Measurements from ENCODE around the gene PSME1.
A peak's percentile ranks its signal among the peaks of the same experiment; 100 is the strongest.

The PSME1 gene

GRCh38 chr14:24185026-24185425 is 49.0 kb downstream of the PSME1 start:
- H3K27ac ChIP-seq: no peak overlapping the region
- no peak for TF ChIP-seq ZFX (IDR thresholded peaks at IDR 0.05; ENCODE audit: borderline replicate concordance)
- TF ChIP-seq, protein P1, sequence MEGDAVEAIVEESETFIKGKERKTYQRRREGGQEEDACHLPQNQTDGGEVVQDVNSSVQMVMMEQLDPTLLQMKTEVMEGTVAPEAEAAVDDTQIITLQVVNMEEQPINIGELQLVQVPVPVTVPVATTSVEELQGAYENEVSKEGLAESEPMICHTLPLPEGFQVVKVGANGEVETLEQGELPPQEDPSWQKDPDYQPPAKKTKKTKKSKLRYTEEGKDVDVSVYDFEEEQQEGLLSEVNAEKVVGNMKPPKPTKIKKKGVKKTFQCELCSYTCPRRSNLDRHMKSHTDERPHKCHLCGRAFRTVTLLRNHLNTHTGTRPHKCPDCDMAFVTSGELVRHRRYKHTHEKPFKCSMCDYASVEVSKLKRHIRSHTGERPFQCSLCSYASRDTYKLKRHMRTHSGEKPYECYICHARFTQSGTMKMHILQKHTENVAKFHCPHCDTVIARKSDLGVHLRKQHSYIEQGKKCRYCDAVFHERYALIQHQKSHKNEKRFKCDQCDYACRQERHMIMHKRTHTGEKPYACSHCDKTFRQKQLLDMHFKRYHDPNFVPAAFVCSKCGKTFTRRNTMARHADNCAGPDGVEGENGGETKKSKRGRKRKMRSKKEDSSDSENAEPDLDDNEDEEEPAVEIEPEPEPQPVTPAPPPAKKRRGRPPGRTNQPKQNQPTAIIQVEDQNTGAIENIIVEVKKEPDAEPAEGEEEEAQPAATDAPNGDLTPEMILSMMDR (IDR thresholded peaks at IDR 0.05): no peak

- TF ChIP-seq, protein P1 (IDR thresholded peaks at IDR 0.05): no peak
- TF ChIP-seq ZFX (IDR thresholded peaks at IDR 0.05; ENCODE audit: borderline replicate concordance): no peak
These were observed 49.7 kb downstream of the PSME1 start for GRCh38 chr14:24185741-24186140.

GRCh38 chr14:24186831-24187538 is 51.0 kb downstream of the PSME1 start:
- no peak overlapping the region for H3K27ac ChIP-seq
- TF ChIP-seq, protein P1 (IDR thresholded peaks at IDR 0.05): no peak
- no peak for TF ChIP-seq ZFX (IDR thresholded peaks at IDR 0.05; ENCODE audit: borderline replicate concordance)

More at GRCh38 chr14:24185741-24186140, 49.7 kb downstream of the PSME1 start:
- H3K27ac ChIP-seq: no peak overlapping the region

- TF ChIP-seq, protein P1 (IDR thresholded peaks at IDR 0.05): no peak
- TF ChIP-seq ZFX (IDR thresholded peaks at IDR 0.05; ENCODE audit: borderline replicate concordance): no peak
- H3K27ac ChIP-seq: peak overlapping the region; percentile 92
These were observed 51.5 kb downstream of the PSME1 start for GRCh38 chr14:24187539-24187915.
